Esophagus muscularis mucosa (tissue), 4 donors: ENCODE data around the gene VPS37C. TPM values are rescaled to one million over a fixed set of nuclear protein-coding genes. Genes with fewer than 3 reads are reported as not detected.

Source experiments
- DNase-seq: peaks from one replicate; pipeline ENCODE4 v3.0.0-alpha.2; 2017; ENCODE audit errors: extremely low spot score
- H3K27ac ChIP-seq, 4 donors: fragments of 200-600 bp; sonication (generic); replicated peaks in 1 of 4; 1 replicate in 3 of 4; 2 replicates in 1 of 4; pipeline ENCODE4 v1.5.1; 2016 to 2019; ENCODE audit warnings: mild to moderate bottlenecking in 1 of 4
- H3K27me3 ChIP-seq, 4 donors: fragments of 200-600 bp; sonication (generic); one replicate each; pipeline versions ENCODE4 v1.5.1 to v1.6.0; 2016 to 2019
- H3K36me3 ChIP-seq, 4 donors: fragments of 200-600 bp; sonication (generic); one replicate each; pipeline ENCODE4 v1.5.1; 2016 to 2019
- H3K4me1 ChIP-seq, 4 donors: fragments of 200-600 bp; sonication (generic); one replicate each; pipeline ENCODE4 v1.5.1; 2016 to 2019
- H3K4me3 ChIP-seq, 4 donors: fragments of 200-600 bp; sonication (generic); 1 replicate in 2 of 4; 2 replicates in 2 of 4; pipeline ENCODE4 v1.5.1; 2016 to 2019; ENCODE audit warnings: mild to moderate bottlenecking in 4 of 4, moderate library complexity in 1 of 4
- H3K9me3 ChIP-seq, 4 donors: fragments of 200-600 bp; sonication (generic); 1 replicate in 3 of 4; 2 replicates in 1 of 4; pipeline ENCODE4 v1.5.1; 2016 to 2019
- EP300 ChIP-seq: sonication (generic); formaldehyde crosslinking; IDR thresholded peaks from one replicate; pipeline ENCODE4 v1.6.1; 2017; ENCODE audit warnings: antibody characterized with exemption
- POLR2A ChIP-seq: fragments of 450-650 bp; IDR thresholded peaks from one replicate; pipeline ENCODE4 v1.6.1; 2017; ENCODE audit warnings: antibody characterized with exemption, moderate library complexity, mild to moderate bottlenecking, low read depth
- POLR2AphosphoS5 ChIP-seq, 2 donors: sonication (generic); formaldehyde crosslinking; IDR thresholded peaks; one replicate each; pipeline ENCODE4 v1.6.1; 2017; ENCODE audit warnings: antibody characterized with exemption in 2 of 2
- WGBS: methylation state at CpG from one replicate; pipeline ENCODE4 v1.1.5; 2018; 5-methylcytosine and 5-hydroxymethylcytosine counted together
- intact Hi-C: fragments of 100-400 bp; cut with DNase I; formaldehyde crosslinking; loops from one replicate; pipeline ENCODE4 v1.15.1; 2023
- total RNA-seq, 4 donors: library from RNA; depleted of rRNA; stranded (reverse); fragments of >200 nt; gene quantifications; one replicate each; pipeline versions ENCODE4 v1.1.0 to v1.2.1, GENCODE V29; 2016
- TF ChIP-seq, protein P1 (sequence below), 3 experiments: fragments of 200-600 bp in 2 of 3; fragments of 450-650 bp in 1 of 3; sonication (generic) in 2 of 3; IDR thresholded peaks; one replicate each; pipeline ENCODE4 v1.5.1; 2017 to 2019; ENCODE audit warnings: antibody characterized with exemption in 3 of 3, mild to moderate bottlenecking in 2 of 3, moderate library complexity in 1 of 3

The VPS37C gene
- total RNA-seq, 4 donors from 2014 or later = 29.1 to 43.5 (median 38.1) TPM

DNA sequence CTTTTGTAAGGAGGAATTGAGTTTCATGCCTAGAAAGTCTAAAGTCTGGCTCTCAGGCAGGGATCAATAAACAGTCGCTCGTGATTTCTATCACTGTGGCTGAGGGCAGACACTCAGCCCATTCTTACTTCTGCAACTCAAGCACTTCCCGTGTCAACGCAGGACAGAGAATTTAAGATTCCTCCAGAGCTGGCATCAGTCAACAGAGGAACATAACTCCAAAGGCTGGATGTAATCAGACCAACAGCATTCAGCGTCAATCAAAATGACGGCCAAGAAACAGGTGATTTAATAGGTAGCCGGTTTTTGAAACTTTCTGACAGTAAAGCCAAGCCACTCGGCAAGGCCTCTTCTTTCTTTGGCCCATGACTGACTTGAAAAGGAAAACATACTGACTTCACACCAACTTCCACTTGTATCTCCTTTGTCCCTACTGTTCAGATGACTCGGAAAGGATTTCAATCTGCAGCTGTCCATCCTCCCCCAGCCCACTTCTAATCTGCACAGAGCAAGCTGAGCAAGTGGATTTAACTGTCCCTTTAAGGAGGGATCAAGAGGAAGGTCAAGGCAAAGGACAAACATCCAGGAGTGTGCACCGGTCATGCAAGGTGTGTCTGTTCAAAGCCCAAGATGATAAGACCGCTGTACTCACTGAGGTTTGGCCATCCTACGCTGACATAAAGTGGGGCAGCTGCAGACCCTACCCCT, 9.5 kb downstream of the VPS37C start:
- peak overlapping the region; percentile 83 to 89 (median 88) for H3K27ac ChIP-seq
- no peak overlapping the region for H3K4me3 ChIP-seq
- peaks cover 0 to 11% (median 6%) of the 10 kb centered on the region in 4 donors for H3K9me3 ChIP-seq
- DNase-seq = no peak
- H3K4me1 ChIP-seq = peaks cover 46 to 81% (median 77%) of the 10 kb centered on the region in 4 donors
- H3K36me3 ChIP-seq = peaks cover 0 to 2% (median 0%) of the 10 kb centered on the region in 4 donors
- WGBS = 89% methylated on average over 11 of the region's 12 CpGs
- intact Hi-C loops = loop anchor here (10.0 kb wide), 1 partner anchor 247 kb away; the partner anchor contains the start of gene PRPF19
- TF ChIP-seq POLR2AphosphoS5 (IDR thresholded peaks at IDR 0.05) = no peak
- no peaks in the 10 kb centered on the region for H3K27me3 ChIP-seq

DNA sequence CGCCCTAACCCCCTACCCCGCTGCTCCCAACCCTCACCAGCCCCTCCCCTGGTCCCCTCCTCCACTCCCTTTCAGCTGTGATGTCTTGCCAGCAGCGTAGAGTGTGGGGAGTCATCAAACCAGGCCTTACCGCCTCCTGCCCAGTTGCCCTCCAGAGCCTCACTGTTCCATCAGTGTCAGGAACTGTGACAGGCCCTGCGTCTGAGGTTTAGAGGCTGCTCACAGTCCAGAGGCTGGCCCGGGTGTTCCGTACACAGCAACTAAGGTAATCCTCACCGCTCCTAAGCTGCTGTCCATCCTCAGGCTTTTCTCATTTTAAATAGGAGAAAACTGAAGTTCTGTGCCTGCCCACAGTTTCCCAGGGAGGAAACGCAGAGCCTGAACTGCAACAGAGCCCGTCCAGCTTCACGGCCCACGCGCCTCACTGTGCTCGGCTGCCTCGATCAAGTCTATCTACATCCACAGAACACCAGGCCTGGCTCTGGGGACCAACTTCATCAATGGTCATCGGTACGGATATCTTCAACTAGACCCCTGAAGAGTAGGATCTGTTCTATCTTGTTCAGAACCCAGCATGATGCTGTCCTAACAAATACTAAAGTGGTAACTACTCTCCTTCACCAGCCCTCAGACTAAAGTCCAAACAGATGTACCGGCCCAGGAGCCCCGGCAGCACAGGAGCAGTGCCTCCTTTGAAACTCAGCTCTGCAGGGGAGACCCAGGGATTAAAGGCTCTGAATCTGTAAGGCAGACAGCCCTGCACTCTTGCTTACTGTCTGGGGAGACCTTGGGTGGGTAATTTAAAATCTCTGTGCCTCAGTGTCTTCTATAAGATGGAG, 10.3 kb downstream of the VPS37C start:
- Histone ChIP-seq H3K27ac (peak overlapping the region; percentile 83 to 89 (median 88)), H3K4me3 (no peak overlapping the region), H3K4me1 (peaks cover 46 to 87% (median 79%) of the 10 kb centered on the region in 4 donors), H3K27me3 (no peaks in the 10 kb centered on the region), H3K36me3 (peaks cover 0 to 2% (median under 1%) of the 10 kb centered on the region in 4 donors), H3K9me3 (peaks cover 0 to 11% (median 6%) of the 10 kb centered on the region in 4 donors)
- TF ChIP-seq, protein P1, sequence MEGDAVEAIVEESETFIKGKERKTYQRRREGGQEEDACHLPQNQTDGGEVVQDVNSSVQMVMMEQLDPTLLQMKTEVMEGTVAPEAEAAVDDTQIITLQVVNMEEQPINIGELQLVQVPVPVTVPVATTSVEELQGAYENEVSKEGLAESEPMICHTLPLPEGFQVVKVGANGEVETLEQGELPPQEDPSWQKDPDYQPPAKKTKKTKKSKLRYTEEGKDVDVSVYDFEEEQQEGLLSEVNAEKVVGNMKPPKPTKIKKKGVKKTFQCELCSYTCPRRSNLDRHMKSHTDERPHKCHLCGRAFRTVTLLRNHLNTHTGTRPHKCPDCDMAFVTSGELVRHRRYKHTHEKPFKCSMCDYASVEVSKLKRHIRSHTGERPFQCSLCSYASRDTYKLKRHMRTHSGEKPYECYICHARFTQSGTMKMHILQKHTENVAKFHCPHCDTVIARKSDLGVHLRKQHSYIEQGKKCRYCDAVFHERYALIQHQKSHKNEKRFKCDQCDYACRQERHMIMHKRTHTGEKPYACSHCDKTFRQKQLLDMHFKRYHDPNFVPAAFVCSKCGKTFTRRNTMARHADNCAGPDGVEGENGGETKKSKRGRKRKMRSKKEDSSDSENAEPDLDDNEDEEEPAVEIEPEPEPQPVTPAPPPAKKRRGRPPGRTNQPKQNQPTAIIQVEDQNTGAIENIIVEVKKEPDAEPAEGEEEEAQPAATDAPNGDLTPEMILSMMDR (IDR thresholded peaks at IDR 0.05) = no peak
- TF ChIP-seq POLR2AphosphoS5 (IDR thresholded peaks at IDR 0.05) (no peak), EP300 (no peak), POLR2A (no peak)
- intact Hi-C loops = loop anchor here (10.0 kb wide), 1 partner anchor 246 kb away; the partner anchor contains the start of gene PRPF19
- 90% methylated on average over 18 of the region's 19 CpGs for WGBS
- DNase-seq = no peak

GRCh38 chr11:61149624-61150615, 11.3 kb downstream of the VPS37C start:
- intact Hi-C loops = loop anchor here (10.0 kb wide), 1 partner anchor 245 kb away; the partner anchor contains the start of gene PRPF19

GRCh38 chr11:61147791-61148620, 13.2 kb downstream of the VPS37C start:
- no peak for TF ChIP-seq EP300
- TF ChIP-seq POLR2A = no peak
- TF ChIP-seq POLR2AphosphoS5 (IDR thresholded peaks at IDR 0.05) = no peak
- TF ChIP-seq, protein P1 (IDR thresholded peaks at IDR 0.05) = no peak
- H3K36me3 ChIP-seq = peaks cover 0 to 10% (median 1%) of the 10 kb centered on the region in 4 donors
- peaks cover 38 to 69% (median 66%) of the 10 kb centered on the region in 4 donors for H3K4me1 ChIP-seq
- H3K9me3 ChIP-seq = no peaks in the 10 kb centered on the region
- intact Hi-C loops = no loop called here
- H3K27me3 ChIP-seq = no peaks in the 10 kb centered on the region
- no peak for DNase-seq
- WGBS = 68% methylated on average over 10 of the region's 11 CpGs
- H3K27ac ChIP-seq = no peak overlapping the region
- no peak overlapping the region for H3K4me3 ChIP-seq

More at GRCh38 chr11:61149624-61150615, 11.3 kb downstream of the VPS37C start:
- Histone ChIP-seq H3K27ac (peak overlapping the region; percentile 83 to 89 (median 88)), H3K4me1 (peaks cover 46 to 87% (median 79%) of the 10 kb centered on the region in 4 donors), H3K36me3 (peaks cover 0 to 10% (median 1%) of the 10 kb centered on the region in 4 donors), H3K27me3 (no peaks in the 10 kb centered on the region), H3K4me3 (peak overlapping the region in 3 of 4 donors; percentile 2 to 8 (median 5)), H3K9me3 (peaks cover 0 to 9% (median 3%) of the 10 kb centered on the region in 4 donors)
- DNase-seq = no peak
- WGBS = 37% methylated on average over 10 of the region's 13 CpGs
- TF ChIP-seq POLR2A = no peak
- TF ChIP-seq, protein P1 (IDR thresholded peaks at IDR 0.05) = no peak
- TF ChIP-seq EP300 = no peak
- TF ChIP-seq POLR2AphosphoS5 (IDR thresholded peaks at IDR 0.05) = no peak
